GM23338 (cell line): ENCODE measurements around the gene NIN. TPM values are rescaled to one million over a fixed set of nuclear protein-coding genes. Genes with fewer than 3 reads are reported as not detected.

ENCODE experiments used
- ATAC-seq: fragments of 200-7000 bp; cut with Tn5 transposase; 3 replicates; pipeline ENCODE4 v1.9.1; 2020
- DNase-seq: peaks from one replicate; pipeline ENCODE4 v3.0.0-alpha.2; 2015; ENCODE audit warnings: low spot score
- H2AFZ ChIP-seq: fragments of 200-600 bp; sonication (generic); 2 replicates; pipeline ENCODE4 v1.8.0; 2016; ENCODE audit warnings: antibody characterized with exemption, mild to moderate bottlenecking, moderate library complexity
- H3F3A ChIP-seq: fragments of 200-600 bp; sonication (generic); replicated peaks from 2 replicates; pipeline ENCODE4 v1.8.0; 2017; ENCODE audit warnings: antibody characterized with exemption, mixed run types, low read depth
- H3K27ac ChIP-seq: fragments of 200-600 bp; sonication (generic); 2 replicates; pipeline ENCODE4 v1.6.1; 2016; ENCODE audit warnings: low read depth
- H3K27me3 ChIP-seq: fragments of 200-600 bp; sonication (generic); 2 replicates; pipeline ENCODE4 v1.8.0; 2016; ENCODE audit warnings: mild to moderate bottlenecking, mixed run types, moderate library complexity; ENCODE audit not compliant: insufficient read depth
- H3K36me3 ChIP-seq: fragments of 200-600 bp; sonication (generic); 2 replicates; pipeline ENCODE4 v1.8.0; 2016; ENCODE audit warnings: mild to moderate bottlenecking; ENCODE audit not compliant: insufficient read depth
- H3K4me1 ChIP-seq: fragments of 200-600 bp; sonication (generic); 2 replicates; pipeline ENCODE4 v1.8.0; 2016; ENCODE audit warnings: mild to moderate bottlenecking, moderate library complexity; ENCODE audit not compliant: insufficient read depth
- H3K4me2 ChIP-seq: fragments of 200-600 bp; sonication (generic); 2 replicates; pipeline ENCODE4 v1.7.1; 2017; ENCODE audit warnings: mixed run types
- H3K4me3 ChIP-seq: fragments of 200-600 bp; sonication (generic); 2 replicates; pipeline ENCODE4 v1.6.1; 2016; ENCODE audit warnings: mixed run types
- H3K79me2 ChIP-seq: fragments of 200-600 bp; sonication (generic); replicated peaks from 2 replicates; pipeline ENCODE4 v1.8.0; 2017; ENCODE audit warnings: mild to moderate bottlenecking; ENCODE audit not compliant: insufficient read depth
- H3K9me2 ChIP-seq: fragments of 200-600 bp; sonication (generic); 2 replicates; pipeline ENCODE4 v1.8.0; 2017; ENCODE audit not compliant: insufficient read depth
- H4K20me1 ChIP-seq: fragments of 200-600 bp; sonication (generic); replicated peaks from 2 replicates; pipeline ENCODE4 v1.8.0; 2017; ENCODE audit warnings: mild to moderate bottlenecking; ENCODE audit not compliant: insufficient read depth
- H3K27ac Mint-ChIP-seq: 2 replicates; pipeline ENCODE4 v1.8.0; 2020; ENCODE audit warnings: inconsistent platforms, mild to moderate bottlenecking, moderate library complexity, mixed read lengths
- H3K27me3 Mint-ChIP-seq: 3 replicates; pipeline ENCODE4 v1.8.0; 2022; ENCODE audit warnings: low read depth, mild to moderate bottlenecking, moderate library complexity, mixed read lengths, inconsistent platforms; ENCODE audit not compliant: insufficient read depth, poor library complexity
- H3K36me3 Mint-ChIP-seq: 3 replicates; pipeline ENCODE4 v1.8.0; 2021; ENCODE audit warnings: low read depth, mild to moderate bottlenecking, inconsistent platforms, moderate library complexity, mixed read lengths
- H3K4me1 Mint-ChIP-seq: 3 replicates; pipeline ENCODE4 v1.8.0; 2020; ENCODE audit warnings: mild to moderate bottlenecking, inconsistent platforms, mixed read lengths
- H3K4me3 Mint-ChIP-seq: 3 replicates; pipeline ENCODE4 v1.8.0; 2021; ENCODE audit warnings: moderate library complexity, mild to moderate bottlenecking, inconsistent platforms, mixed read lengths
- H3K9me3 Mint-ChIP-seq: 3 replicates; pipeline ENCODE4 v1.8.0; 2020; ENCODE audit warnings: moderate library complexity, mild to moderate bottlenecking, inconsistent platforms, mixed read lengths
- CREB1 ChIP-seq: fragments of 250-450 bp; sonication (Bioruptor Pico); IDR thresholded peaks from 2 replicates; pipeline ENCODE4 v1.5.0; 2020; ENCODE audit warnings: low read depth, mild to moderate bottlenecking, moderate library complexity
- EZH2 ChIP-seq: fragments of 200-600 bp; sonication (generic); IDR thresholded peaks from one replicate; pipeline ENCODE4 v1.8.0; 2017; ENCODE audit warnings: antibody characterized with exemption, mild to moderate bottlenecking, low read depth; ENCODE audit not compliant: unreplicated experiment
- EZH2phosphoT487 ChIP-seq: fragments of 200-600 bp; sonication (generic); IDR thresholded peaks from one replicate; pipeline ENCODE4 v1.8.1; 2018; ENCODE audit warnings: antibody characterized with exemption; ENCODE audit not compliant: unreplicated experiment
- JUNB ChIP-seq: IDR thresholded peaks from one replicate; pipeline ENCODE4 v1.6.1; 2016; ENCODE audit warnings: antibody characterized with exemption; ENCODE audit not compliant: unreplicated experiment
- NANOG ChIP-seq: IDR thresholded peaks from 2 replicates; pipeline ENCODE4 v1.6.1; 2016; ENCODE audit warnings: antibody characterized with exemption, borderline replicate concordance
- POLR2AphosphoS5 ChIP-seq: IDR thresholded peaks from 2 replicates; pipeline ENCODE4 v1.6.1; 2016; ENCODE audit warnings: antibody characterized with exemption, low read depth
- ZNF114 ChIP-seq: fragments of 250-450 bp; sonication (Bioruptor Pico); IDR thresholded peaks from 2 replicates; pipeline ENCODE4 v1.5.0; 2020; ENCODE audit warnings: mild to moderate bottlenecking, moderate library complexity
- ZNF331 ChIP-seq: fragments of 250-450 bp; sonication (Bioruptor Pico); IDR thresholded peaks from 2 replicates; pipeline ENCODE4 v1.5.0; 2020; ENCODE audit warnings: low read depth, mild to moderate bottlenecking, moderate library complexity
- polyA plus RNA-seq: library from polyadenylated mRNA; unstranded; fragments of >200 nt; fragmentation: Nextera tagmentation; extraction: Ambion mirVana; gene quantifications from 2 replicates; pipeline ENCODE4 v1.2.1, GENCODE V29; 2016
- total RNA-seq: library from RNA; depleted of rRNA; stranded (reverse); fragments of >200 nt; shearing (Covaris generic); gene quantifications from 2 replicates; pipeline ENCODE4 v1.2.3, GENCODE V29; 2014
- TF ChIP-seq, protein P1 (sequence below): IDR thresholded peaks from one replicate; pipeline ENCODE4 v1.6.1; 2018; ENCODE audit warnings: antibody characterized with exemption; ENCODE audit not compliant: unreplicated experiment
- TF ChIP-seq, protein P2 (sequence below), 2 experiments: fragments of 200-600 bp in 1 of 2; sonication (generic) in 1 of 2; conservative IDR thresholded peaks; 2 replicates each; pipeline versions ENCODE4 v1.5.1 to v1.6.1; 2016 to 2017; ENCODE audit warnings: antibody characterized with exemption in 2 of 2, low read depth in 2 of 2, mild to moderate bottlenecking in 2 of 2, moderate library complexity in 1 of 2

NIN gene
- total and polyA plus RNA-seq, 2 experiments from 2014 or later, result 7.4 to 17.4 TPM

DNA sequence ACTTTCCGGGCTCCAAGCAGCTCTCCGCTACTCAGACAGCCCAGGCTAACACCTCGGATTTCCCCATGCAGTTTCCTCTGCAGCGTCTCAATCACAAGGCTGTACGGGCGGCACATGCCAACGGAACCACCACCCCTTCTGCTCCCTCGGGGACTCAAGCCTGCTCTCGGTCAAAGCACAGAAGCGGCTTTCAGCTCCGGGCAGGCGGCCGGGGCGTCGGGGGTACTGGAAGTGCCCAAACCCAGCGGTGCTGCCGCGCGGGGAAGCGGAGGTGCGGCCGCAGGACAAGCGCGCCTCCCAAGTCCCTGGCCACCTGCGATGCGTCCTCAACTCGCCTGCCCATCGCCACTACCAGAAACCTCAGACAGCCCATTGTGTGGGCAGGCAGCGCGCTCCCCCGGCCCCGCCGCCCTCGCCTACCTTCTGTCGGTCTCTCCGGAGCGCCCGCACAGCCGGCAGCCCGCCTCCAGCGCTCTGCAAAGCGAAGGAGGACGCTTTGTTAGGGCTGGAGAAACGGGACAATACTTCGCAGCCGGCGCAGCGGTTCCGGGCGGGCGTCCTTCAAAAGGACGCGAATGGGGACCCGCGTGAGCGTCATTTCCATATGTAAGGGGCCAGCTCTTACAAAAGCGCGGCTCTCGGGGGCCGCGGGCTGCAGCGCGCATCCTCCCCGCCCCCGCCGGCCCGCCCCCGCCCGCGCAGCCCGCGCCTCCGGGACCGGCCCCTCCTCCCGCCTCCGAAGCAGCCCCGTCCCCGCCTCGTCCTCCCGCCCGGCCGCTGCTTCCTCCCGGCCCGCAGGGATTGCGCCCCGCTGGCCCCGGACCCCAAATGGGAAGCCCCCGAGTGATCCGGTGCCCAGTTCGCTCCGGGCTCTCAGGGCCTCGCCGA lies 674 bp downstream of the NIN start (continued):
- TF ChIP-seq, protein P1, sequence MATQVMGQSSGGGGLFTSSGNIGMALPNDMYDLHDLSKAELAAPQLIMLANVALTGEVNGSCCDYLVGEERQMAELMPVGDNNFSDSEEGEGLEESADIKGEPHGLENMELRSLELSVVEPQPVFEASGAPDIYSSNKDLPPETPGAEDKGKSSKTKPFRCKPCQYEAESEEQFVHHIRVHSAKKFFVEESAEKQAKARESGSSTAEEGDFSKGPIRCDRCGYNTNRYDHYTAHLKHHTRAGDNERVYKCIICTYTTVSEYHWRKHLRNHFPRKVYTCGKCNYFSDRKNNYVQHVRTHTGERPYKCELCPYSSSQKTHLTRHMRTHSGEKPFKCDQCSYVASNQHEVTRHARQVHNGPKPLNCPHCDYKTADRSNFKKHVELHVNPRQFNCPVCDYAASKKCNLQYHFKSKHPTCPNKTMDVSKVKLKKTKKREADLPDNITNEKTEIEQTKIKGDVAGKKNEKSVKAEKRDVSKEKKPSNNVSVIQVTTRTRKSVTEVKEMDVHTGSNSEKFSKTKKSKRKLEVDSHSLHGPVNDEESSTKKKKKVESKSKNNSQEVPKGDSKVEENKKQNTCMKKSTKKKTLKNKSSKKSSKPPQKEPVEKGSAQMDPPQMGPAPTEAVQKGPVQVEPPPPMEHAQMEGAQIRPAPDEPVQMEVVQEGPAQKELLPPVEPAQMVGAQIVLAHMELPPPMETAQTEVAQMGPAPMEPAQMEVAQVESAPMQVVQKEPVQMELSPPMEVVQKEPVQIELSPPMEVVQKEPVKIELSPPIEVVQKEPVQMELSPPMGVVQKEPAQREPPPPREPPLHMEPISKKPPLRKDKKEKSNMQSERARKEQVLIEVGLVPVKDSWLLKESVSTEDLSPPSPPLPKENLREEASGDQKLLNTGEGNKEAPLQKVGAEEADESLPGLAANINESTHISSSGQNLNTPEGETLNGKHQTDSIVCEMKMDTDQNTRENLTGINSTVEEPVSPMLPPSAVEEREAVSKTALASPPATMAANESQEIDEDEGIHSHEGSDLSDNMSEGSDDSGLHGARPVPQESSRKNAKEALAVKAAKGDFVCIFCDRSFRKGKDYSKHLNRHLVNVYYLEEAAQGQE, result no peak
- TF ChIP-seq ZNF114, result no peak

DNA sequence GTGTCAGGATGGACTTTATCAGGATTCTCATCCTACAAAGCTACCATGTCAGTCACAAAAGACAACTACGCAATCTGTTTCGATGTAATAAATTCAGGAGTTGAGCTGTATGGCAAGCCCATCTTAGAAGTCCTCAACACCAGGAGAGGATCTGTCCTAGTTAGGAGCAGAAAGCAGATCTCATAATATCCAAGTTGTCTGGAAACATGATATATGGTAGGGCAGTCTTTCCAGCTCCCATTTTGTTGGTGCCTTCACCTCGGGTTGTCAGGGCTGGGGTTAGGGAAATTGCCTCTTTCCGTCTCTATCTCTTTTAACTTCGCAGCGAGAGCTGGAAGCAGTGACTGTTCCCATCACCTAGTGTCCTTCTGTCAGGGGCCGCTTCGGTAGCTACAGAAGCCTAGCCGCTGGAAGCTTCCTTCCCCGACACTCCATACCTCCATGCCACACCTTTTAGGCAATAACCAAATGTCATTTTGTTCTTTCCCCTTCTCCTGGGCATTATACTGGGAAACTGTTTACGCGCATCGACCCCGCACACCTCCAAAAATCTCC lies 1.4 kb downstream of the NIN start:
- peaks cover 64% of the 10 kb centered on the region for H3K27me3 Mint-ChIP-seq
- H3K9me2 ChIP-seq, result no peaks in the 10 kb centered on the region
- H3K4me2 ChIP-seq, result peak overlapping the region; percentile 97
- H3K79me2 ChIP-seq, result peaks cover 41% of the 10 kb centered on the region
- H3K36me3 ChIP-seq, result no peaks in the 10 kb centered on the region
- H3F3A ChIP-seq, result peaks cover 16% of the 10 kb centered on the region
- peak overlapping the region; percentile 77 for H3K4me3 Mint-ChIP-seq
- H3K27me3 ChIP-seq, result peaks cover 89% of the 10 kb centered on the region
- H3K4me3 ChIP-seq, result peak overlapping the region; percentile 84
- H3K27ac Mint-ChIP-seq, result no peak overlapping the region
- DNase-seq (peak; percentile 50), ATAC-seq (peak; percentile 10)
- H3K9me3 Mint-ChIP-seq, result no peaks in the 10 kb centered on the region; the same call in 2 of the 3 replicates
- peaks cover 3% of the 10 kb centered on the region; the same call in 2 of the 3 replicates for H3K36me3 Mint-ChIP-seq
- H3K4me1 Mint-ChIP-seq, result peaks cover 39% of the 10 kb centered on the region
- no peak overlapping the region for H3K27ac ChIP-seq
- peaks cover 25% of the 10 kb centered on the region for H3K4me1 ChIP-seq
- peak overlapping the region; percentile 83 for H2AFZ ChIP-seq
- peaks cover 48% of the 10 kb centered on the region for H4K20me1 ChIP-seq
- TF ChIP-seq, protein P2, sequence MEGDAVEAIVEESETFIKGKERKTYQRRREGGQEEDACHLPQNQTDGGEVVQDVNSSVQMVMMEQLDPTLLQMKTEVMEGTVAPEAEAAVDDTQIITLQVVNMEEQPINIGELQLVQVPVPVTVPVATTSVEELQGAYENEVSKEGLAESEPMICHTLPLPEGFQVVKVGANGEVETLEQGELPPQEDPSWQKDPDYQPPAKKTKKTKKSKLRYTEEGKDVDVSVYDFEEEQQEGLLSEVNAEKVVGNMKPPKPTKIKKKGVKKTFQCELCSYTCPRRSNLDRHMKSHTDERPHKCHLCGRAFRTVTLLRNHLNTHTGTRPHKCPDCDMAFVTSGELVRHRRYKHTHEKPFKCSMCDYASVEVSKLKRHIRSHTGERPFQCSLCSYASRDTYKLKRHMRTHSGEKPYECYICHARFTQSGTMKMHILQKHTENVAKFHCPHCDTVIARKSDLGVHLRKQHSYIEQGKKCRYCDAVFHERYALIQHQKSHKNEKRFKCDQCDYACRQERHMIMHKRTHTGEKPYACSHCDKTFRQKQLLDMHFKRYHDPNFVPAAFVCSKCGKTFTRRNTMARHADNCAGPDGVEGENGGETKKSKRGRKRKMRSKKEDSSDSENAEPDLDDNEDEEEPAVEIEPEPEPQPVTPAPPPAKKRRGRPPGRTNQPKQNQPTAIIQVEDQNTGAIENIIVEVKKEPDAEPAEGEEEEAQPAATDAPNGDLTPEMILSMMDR (conservative IDR thresholded peaks at IDR 0.05; ENCODE audit: low read depth in 2 of 2), result no peak
- TF ChIP-seq, protein P1, result no peak
- TF ChIP-seq ZNF331 (CRISPR knock-in tag), result no peak
- no peak for TF ChIP-seq JUNB
- no peak for TF ChIP-seq NANOG
- no peak for TF ChIP-seq ZNF114
- no peak for TF ChIP-seq EZH2phosphoT487
- TF ChIP-seq CREB1 (CRISPR knock-in tag), result no peak
- no peak for TF ChIP-seq POLR2AphosphoS5
- TF ChIP-seq EZH2, result no peak
